HL-60 (cell line): ENCODE measurements around the gene KMT2C.

Source experiments
- DNase-seq, 2 experiments: peaks; one replicate each; pipeline ENCODE4 v3.0.0-alpha.2; 2010 to 2020; ENCODE audit warnings: low read depth in 1 of 2, low spot score in 1 of 2
- H3K27ac ChIP-seq: fragments of 250-450 bp; sonication (Bioruptor Pico); replicated peaks from 2 replicates; pipeline ENCODE4 v1.5.1; 2020; ENCODE audit warnings: mild to moderate bottlenecking, moderate library complexity
- H3K27me3 ChIP-seq: fragments of 250-450 bp; sonication (Bioruptor Pico); 2 replicates; pipeline ENCODE4 v1.5.1; 2021; ENCODE audit warnings: mild to moderate bottlenecking, moderate library complexity; ENCODE audit not compliant: insufficient read depth, poor library complexity, severe bottlenecking
- H3K4me3 ChIP-seq: replicated peaks from 2 replicates; pipeline ENCODE4 v1.5.1; 2011; ENCODE audit warnings: mild to moderate bottlenecking, control low read depth, low read length; ENCODE audit not compliant: insufficient read depth
- CTCF ChIP-seq: IDR thresholded peaks from one replicate; pipeline ENCODE4 v1.5.1; 2011; ENCODE audit warnings: low read length, control low read depth, inconsistent platforms; ENCODE audit not compliant: insufficient read depth
- GABPA ChIP-seq: IDR thresholded peaks from 2 replicates; pipeline ENCODE4 v1.6.1; 2012; ENCODE audit warnings: low read depth
- POLR2AphosphoS5 ChIP-seq: IDR thresholded peaks from 2 replicates; pipeline ENCODE4 v1.6.1; 2012; ENCODE audit warnings: low read depth
- REST ChIP-seq: IDR thresholded peaks from 2 replicates; pipeline ENCODE4 v1.6.1; 2012; ENCODE audit warnings: low read depth; ENCODE audit not compliant: insufficient replicate concordance
- SPI1 ChIP-seq: IDR thresholded peaks from 2 replicates; pipeline ENCODE4 v1.6.1; 2012; ENCODE audit warnings: low read depth, mild to moderate bottlenecking, borderline replicate concordance

KMT2C gene

GRCh38 chr7:152126741-152127140, 309.1 kb downstream of the KMT2C start:
- Histone ChIP-seq H3K27ac (no peak overlapping the region), H3K4me3 (no peak overlapping the region), H3K27me3 (no peaks in the 10 kb centered on the region)
- TF ChIP-seq CTCF (no peak), GABPA (no peak), POLR2AphosphoS5 (no peak), SPI1 (no peak), REST (no peak)
- DNase-seq = no peak

- Histone ChIP-seq H3K27me3 (no peaks in the 10 kb centered on the region), H3K4me3 (no peak overlapping the region), H3K27ac (no peak overlapping the region)
- no peak for DNase-seq
- TF ChIP-seq REST (no peak), GABPA (no peak), SPI1 (no peak), CTCF (no peak), POLR2AphosphoS5 (no peak)
Observed at GRCh38 chr7:152122540-152122939, 313.3 kb downstream of the KMT2C start.

GRCh38 chr7:152121432-152121831, 314.4 kb downstream of the KMT2C start:
- H3K27ac ChIP-seq = no peak overlapping the region
- no peak for DNase-seq
- no peak overlapping the region for H3K4me3 ChIP-seq
- no peaks in the 10 kb centered on the region for H3K27me3 ChIP-seq
- no peak for TF ChIP-seq REST

- no peak for DNase-seq
- H3K27ac ChIP-seq = no peak overlapping the region
- H3K27me3 ChIP-seq = no peaks in the 10 kb centered on the region
- TF ChIP-seq POLR2AphosphoS5 (no peak), SPI1 (no peak), REST (no peak), GABPA (no peak), CTCF (no peak)
- H3K4me3 ChIP-seq = no peak overlapping the region
Observed at GRCh38 chr7:152120776-152121175, 315.0 kb downstream of the KMT2C start.
